ENCODE measurements around the gene ERAP2. TPM values are rescaled to one million over a fixed set of nuclear protein-coding genes. Genes with fewer than 3 reads are reported as not detected.

The ERAP2 gene
- total and polyA plus RNA-seq, 2 of the 13 experiments (the other 11 are each of a cell fraction or from before 2014, with no cell fraction given): 12.8 to 16.6 TPM

GRCh38 chr5:96935559-96936430, 59.5 kb downstream of the ERAP2 start, which contains the start of gene LNPEP (continued):
- TF ChIP-seq AFF4 (CRISPR knock-in tag; IDR thresholded peaks at IDR 0.05): no peak
- no peak for TF ChIP-seq DMTF1 (CRISPR knock-in tag; IDR thresholded peaks at IDR 0.05)
- TF ChIP-seq MZF1 (CRISPR knock-in tag; IDR thresholded peaks at IDR 0.05; ENCODE audit: borderline replicate concordance): no peak
- no peak for TF ChIP-seq ZNF562 (CRISPR knock-in tag; IDR thresholded peaks at IDR 0.05; ENCODE audit: borderline replicate concordance)
- peak; percentile 64 for TF ChIP-seq RBM22 (optimal IDR thresholded peaks at IDR 0.05; ENCODE audit: low read length)
- no peak for TF ChIP-seq THAP7 (CRISPR knock-in tag; IDR thresholded peaks at IDR 0.05)
- TF ChIP-seq ZNF333 (CRISPR knock-in tag; IDR thresholded peaks at IDR 0.05; ENCODE audit: borderline replicate concordance): no peak; the same call in 1 of the 2 replicates
- TF ChIP-seq SATB2 (CRISPR knock-in tag; IDR thresholded peaks at IDR 0.05): no peak
- no peak for TF ChIP-seq MBD4 (IDR thresholded peaks at IDR 0.05; ENCODE audit: borderline replicate concordance, low read length)
- TF ChIP-seq TAF15 (IDR thresholded peaks at IDR 0.05; ENCODE audit: low read depth, low read length, poor library complexity, severe bottlenecking): peak; percentile 93
- no peak for TF ChIP-seq ZNF18 (CRISPR knock-in tag; IDR thresholded peaks at IDR 0.05; ENCODE audit: insufficient replicate concordance)
- no peak for TF ChIP-seq ZNF883 (CRISPR knock-in tag; IDR thresholded peaks at IDR 0.05; ENCODE audit: not compliant biosample characterization)
- peak; percentile 86 for TF ChIP-seq YY1 (IDR thresholded peaks at IDR 0.05; ENCODE audit: insufficient read depth, insufficient replicate concordance, low read depth, low read length)
- no peak for TF ChIP-seq ZUFSP (CRISPR knock-in tag; IDR thresholded peaks at IDR 0.05; ENCODE audit: borderline replicate concordance)
- TF ChIP-seq ZNF367 (CRISPR knock-in tag; IDR thresholded peaks at IDR 0.05; ENCODE audit: borderline replicate concordance): no peak
- TF ChIP-seq TOE1 (CRISPR knock-in tag; IDR thresholded peaks at IDR 0.05): no peak
- TF ChIP-seq ZSCAN12 (CRISPR knock-in tag; IDR thresholded peaks at IDR 0.05): peak; percentile 82

All from HepG2 (cell line).